ENCODE results near the gene ATP2C1.

DNA sequence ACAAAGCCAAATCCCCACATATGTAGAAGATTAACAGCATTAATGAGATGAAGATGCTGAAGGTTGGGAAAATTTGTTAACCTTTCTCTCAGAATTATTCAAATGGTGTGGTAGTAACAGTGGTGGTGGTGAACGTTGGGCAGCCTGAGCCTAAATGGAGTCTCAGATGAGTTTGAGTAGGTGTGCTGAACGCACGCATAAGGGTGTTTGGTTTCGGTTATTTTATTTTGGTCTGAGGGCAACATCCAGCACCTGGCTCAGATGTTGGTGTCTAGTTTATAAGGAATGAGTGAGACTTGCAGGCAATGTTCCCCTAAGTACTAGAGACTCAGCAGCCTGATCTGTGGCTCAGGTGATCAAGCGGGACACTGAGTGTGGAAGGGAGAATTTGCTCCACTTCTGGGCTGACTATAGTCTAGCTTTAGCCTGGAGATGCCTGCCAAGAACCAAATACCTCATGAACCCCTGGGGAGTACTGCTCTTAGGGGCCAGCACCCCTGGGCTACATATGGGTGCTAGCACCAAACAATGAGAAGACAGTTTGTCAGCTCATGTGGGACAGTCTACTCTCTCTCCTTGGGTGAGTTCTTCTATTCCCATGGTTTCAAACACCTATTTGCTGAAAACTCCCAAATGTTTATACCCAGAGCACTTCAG, 39.5 kb upstream of the ATP2C1 start:
- TF ChIP-seq POLR2A (IDR thresholded peaks at IDR 0.05) = no peak
- TF ChIP-seq, protein P1, sequence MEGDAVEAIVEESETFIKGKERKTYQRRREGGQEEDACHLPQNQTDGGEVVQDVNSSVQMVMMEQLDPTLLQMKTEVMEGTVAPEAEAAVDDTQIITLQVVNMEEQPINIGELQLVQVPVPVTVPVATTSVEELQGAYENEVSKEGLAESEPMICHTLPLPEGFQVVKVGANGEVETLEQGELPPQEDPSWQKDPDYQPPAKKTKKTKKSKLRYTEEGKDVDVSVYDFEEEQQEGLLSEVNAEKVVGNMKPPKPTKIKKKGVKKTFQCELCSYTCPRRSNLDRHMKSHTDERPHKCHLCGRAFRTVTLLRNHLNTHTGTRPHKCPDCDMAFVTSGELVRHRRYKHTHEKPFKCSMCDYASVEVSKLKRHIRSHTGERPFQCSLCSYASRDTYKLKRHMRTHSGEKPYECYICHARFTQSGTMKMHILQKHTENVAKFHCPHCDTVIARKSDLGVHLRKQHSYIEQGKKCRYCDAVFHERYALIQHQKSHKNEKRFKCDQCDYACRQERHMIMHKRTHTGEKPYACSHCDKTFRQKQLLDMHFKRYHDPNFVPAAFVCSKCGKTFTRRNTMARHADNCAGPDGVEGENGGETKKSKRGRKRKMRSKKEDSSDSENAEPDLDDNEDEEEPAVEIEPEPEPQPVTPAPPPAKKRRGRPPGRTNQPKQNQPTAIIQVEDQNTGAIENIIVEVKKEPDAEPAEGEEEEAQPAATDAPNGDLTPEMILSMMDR (IDR thresholded peaks at IDR 0.05) = no peak
